ENCODE data around the gene ARL14EPL. TPM values are rescaled to one million over a fixed set of nuclear protein-coding genes. Genes with fewer than 3 reads are reported as not detected.

The ARL14EPL gene
- total RNA-seq, 1 experiment from 2014 or later = not detected

DNA sequence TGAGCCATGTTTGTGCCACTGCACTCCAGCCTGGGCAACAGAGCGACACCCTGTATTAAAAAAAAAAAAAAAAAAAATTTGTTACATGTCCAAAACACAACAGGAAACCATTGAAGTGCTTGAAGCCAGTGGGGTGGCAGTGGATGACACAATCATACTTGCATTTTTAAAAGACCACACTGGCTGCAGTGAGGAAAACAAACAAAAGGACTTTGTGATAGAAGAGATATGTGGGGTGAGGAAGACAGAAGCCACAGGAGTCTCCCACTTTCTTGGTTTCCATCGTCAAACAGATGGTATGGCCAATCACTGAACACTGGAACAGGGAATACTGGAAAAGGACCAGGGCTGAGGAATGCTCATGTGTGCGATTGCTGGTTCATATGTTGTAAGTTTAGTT is 31.7 kb downstream of the ARL14EPL start:
- H3K36me3 Mint-ChIP-seq = no peaks in the 10 kb centered on the region
- CTCF ChIA-PET = no interaction called here
- peaks cover 2% of the 10 kb centered on the region; the same call in 1 of the 2 replicates for H3K4me1 Mint-ChIP-seq
- ATAC-seq (no peak), DNase-seq (ENCODE audit: low spot score) (no peak)
- POLR2A ChIA-PET = no interaction called here
- TF ChIP-seq ZNF416 (CRISPR knock-in tag; IDR thresholded peaks at IDR 0.05) (no peak), ATF1 (CRISPR knock-in tag; IDR thresholded peaks at IDR 0.05) (no peak), RELA (CRISPR knock-in tag; IDR thresholded peaks at IDR 0.05; ENCODE audit: borderline replicate concordance) (no peak), GRHL2 (CRISPR knock-in tag; IDR thresholded peaks at IDR 0.05; ENCODE audit: insufficient replicate concordance, severe bottlenecking) (no peak), NFYB (CRISPR knock-in tag; conservative IDR thresholded peaks at IDR 0.05; ENCODE audit: low read depth) (no peak), CBFB (CRISPR knock-in tag; IDR thresholded peaks at IDR 0.05; ENCODE audit: low read depth) (no peak), ZNF396 (CRISPR knock-in tag; IDR thresholded peaks at IDR 0.05; ENCODE audit: borderline replicate concordance) (no peak), ZNF532 (CRISPR knock-in tag; IDR thresholded peaks at IDR 0.05; ENCODE audit: borderline replicate concordance) (no peak), NR2C2 (CRISPR knock-in tag; IDR thresholded peaks at IDR 0.05) (no peak)
- TF ChIP-seq, protein P1, sequence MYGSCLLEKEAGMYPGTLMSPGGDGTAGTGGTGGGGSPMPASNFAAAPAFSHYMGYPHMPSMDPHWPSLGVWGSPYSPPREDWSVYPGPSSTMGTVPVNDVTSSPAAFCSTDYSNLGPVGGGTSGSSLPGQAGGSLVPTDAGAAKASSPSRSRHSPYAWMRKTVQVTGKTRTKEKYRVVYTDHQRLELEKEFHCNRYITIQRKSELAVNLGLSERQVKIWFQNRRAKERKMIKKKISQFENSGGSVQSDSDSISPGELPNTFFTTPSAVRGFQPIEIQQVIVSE (CRISPR knock-in tag; IDR thresholded peaks at IDR 0.05; ENCODE audit: borderline replicate concordance) = no peak
- TF ChIP-seq, protein P2, sequence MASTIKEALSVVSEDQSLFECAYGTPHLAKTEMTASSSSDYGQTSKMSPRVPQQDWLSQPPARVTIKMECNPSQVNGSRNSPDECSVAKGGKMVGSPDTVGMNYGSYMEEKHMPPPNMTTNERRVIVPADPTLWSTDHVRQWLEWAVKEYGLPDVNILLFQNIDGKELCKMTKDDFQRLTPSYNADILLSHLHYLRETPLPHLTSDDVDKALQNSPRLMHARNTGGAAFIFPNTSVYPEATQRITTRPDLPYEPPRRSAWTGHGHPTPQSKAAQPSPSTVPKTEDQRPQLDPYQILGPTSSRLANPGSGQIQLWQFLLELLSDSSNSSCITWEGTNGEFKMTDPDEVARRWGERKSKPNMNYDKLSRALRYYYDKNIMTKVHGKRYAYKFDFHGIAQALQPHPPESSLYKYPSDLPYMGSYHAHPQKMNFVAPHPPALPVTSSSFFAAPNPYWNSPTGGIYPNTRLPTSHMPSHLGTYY (CRISPR knock-in tag; IDR thresholded peaks at IDR 0.05) = no peak
- no peak overlapping the region for H3K4me3 Mint-ChIP-seq
- no peaks in the 10 kb centered on the region for H3K27me3 Mint-ChIP-seq (ENCODE audit: low read depth)
- H3K27ac Mint-ChIP-seq = no peak overlapping the region
- H3K9me3 Mint-ChIP-seq = no peaks in the 10 kb centered on the region

DNA sequence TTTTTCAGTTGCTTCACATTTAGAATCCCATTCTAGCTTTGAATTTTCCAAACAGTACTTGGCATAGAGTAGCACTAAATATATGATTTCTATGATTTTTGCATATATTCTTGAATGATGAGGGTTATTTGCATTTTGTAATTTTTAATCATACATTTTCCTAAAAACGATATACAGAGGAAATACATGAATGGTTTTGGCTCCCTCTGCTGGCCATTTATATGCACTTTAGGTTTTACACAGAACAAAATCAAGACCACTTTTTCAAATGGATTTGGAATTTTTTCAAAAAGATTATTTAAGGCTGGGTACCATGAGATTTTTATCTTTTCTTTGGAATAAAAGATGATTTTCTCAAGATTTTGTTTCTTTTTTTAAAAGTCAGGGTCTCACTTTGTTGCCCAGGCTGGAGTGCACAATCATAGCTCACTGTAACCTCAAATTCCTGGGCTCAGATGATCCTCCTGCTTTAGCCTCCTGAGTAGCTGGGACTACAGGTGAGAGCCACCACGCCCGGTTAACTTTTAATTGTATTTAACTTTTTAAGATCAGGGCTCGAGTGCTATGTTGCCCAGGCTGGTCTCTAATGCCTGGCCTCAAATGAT is 35.9 kb downstream of the ARL14EPL start:
- no peaks in the 10 kb centered on the region for H3K9me3 Mint-ChIP-seq
- H3K27me3 Mint-ChIP-seq (ENCODE audit: low read depth) = no peaks in the 10 kb centered on the region
- H3K4me1 Mint-ChIP-seq = no peaks in the 10 kb centered on the region
- TF ChIP-seq ZNF232 (CRISPR knock-in tag; IDR thresholded peaks at IDR 0.05) (no peak), JAZF1 (CRISPR knock-in tag; IDR thresholded peaks at IDR 0.05) (no peak), GTF2I (CRISPR knock-in tag; conservative IDR thresholded peaks at IDR 0.05) (no peak), CTCF (IDR thresholded peaks at IDR 0.05) (peak; percentile 63)
- POLR2A ChIA-PET = no interaction called here
- CTCF ChIA-PET = interaction anchor here (0.5 to 2.0 kb wide), 9 partner anchors 8 to 522 kb away, joined by 3 to 9 read pairs (median 6); partner anchors contain the start of gene LVRN
- DNase-seq (ENCODE audit: low spot score) (no peak), ATAC-seq (0 out of 2 replicates have a peak, but pooled peaks have one; percentile 22)
- no peak overlapping the region for H3K27ac Mint-ChIP-seq
- no peak overlapping the region for H3K4me3 Mint-ChIP-seq
- no peaks in the 10 kb centered on the region for H3K36me3 Mint-ChIP-seq
